DLD1 (cell line): ENCODE measurements around the gene FGFR3.
"Not testable (repeated sequence)": the region's sequence is repeated elsewhere in the genome, so short reads cannot be mapped to it uniquely, and the experiment has no call there.

Experiments used
- in situ Hi-C: cut with HindIII; loops from 2 replicates; pipeline ENCODE4 v1.10.0; 2017; ENCODE audit warnings: low sequenced_read_pairs

FGFR3 gene

GRCh38 chr4:1836650-1837049 is 43.6 kb downstream of the FGFR3 start:
- in situ Hi-C loops: no loop called here

GRCh38 chr4:1837069-1837468 is 44.0 kb downstream of the FGFR3 start:
- in situ Hi-C loops: no loop called here

- in situ Hi-C loops: no loop called here
Observed at GRCh38 chr4:1839282-1839681, 46.2 kb downstream of the FGFR3 start.

GRCh38 chr4:1841201-1841886 is 48.3 kb downstream of the FGFR3 start:
- in situ Hi-C loops: no loop called here

GRCh38 chr4:1841887-1842210 is 48.8 kb downstream of the FGFR3 start:
- in situ Hi-C loops: no loop called here

- in situ Hi-C loops: no loop called here
Observed at GRCh38 chr4:1842339-1842895, 49.3 kb downstream of the FGFR3 start.

- in situ Hi-C loops: no loop called here
Observed at GRCh38 chr4:1842993-1843448, 49.9 kb downstream of the FGFR3 start.

- in situ Hi-C loops: no loop called here
Observed at GRCh38 chr4:1843852-1844251, 50.8 kb downstream of the FGFR3 start.

- in situ Hi-C loops: not testable (repeated sequence)
Observed at GRCh38 chr4:1844618-1845017, 51.5 kb downstream of the FGFR3 start.

- in situ Hi-C loops: no loop called here
Observed at GRCh38 chr4:1846580-1846979, 53.5 kb downstream of the FGFR3 start.

- in situ Hi-C loops: no loop called here
Observed at GRCh38 chr4:1850276-1850675, 57.2 kb downstream of the FGFR3 start.

- in situ Hi-C loops: no loop called here
Observed at GRCh38 chr4:1851160-1851559, 58.1 kb downstream of the FGFR3 start.

GRCh38 chr4:1851575-1852410 is 58.7 kb downstream of the FGFR3 start:
- in situ Hi-C loops: no loop called here

GRCh38 chr4:1852904-1853623 is 60.0 kb downstream of the FGFR3 start:
- in situ Hi-C loops: no loop called here

GRCh38 chr4:1854752-1855151 is 61.7 kb downstream of the FGFR3 start:
- in situ Hi-C loops: no loop called here

GRCh38 chr4:1855333-1856070 is 62.4 kb downstream of the FGFR3 start:
- in situ Hi-C loops: no loop called here

GRCh38 chr4:1856071-1856942 is 63.2 kb downstream of the FGFR3 start, which contains the start of gene LETM1:
TSS of gene LETM1 (minus strand) at chr4:1856156. CDS start at chr4:1855950, 206 bp downstream.
- in situ Hi-C loops: no loop called here

- in situ Hi-C loops: no loop called here
Observed at GRCh38 chr4:1856943-1857699, 64.0 kb downstream of the FGFR3 start.

- in situ Hi-C loops: no loop called here
Observed at GRCh38 chr4:1857931-1858330, 64.8 kb downstream of the FGFR3 start.
